Panc1 (cell line): ENCODE measurements around the gene RNASEH2A. TPM values are rescaled to one million over a fixed set of nuclear protein-coding genes. Genes with fewer than 3 reads are reported as not detected.

Experiments
- ATAC-seq: fragments of 200-7000 bp; cut with Tn5 transposase; 2 replicates; pipeline ENCODE4 v1.9.1; 2020; ENCODE audit warnings: mild to moderate bottlenecking, moderate library complexity
- BruUV-seq: library from RNA; stranded (reverse); fragments of 400-500 nt; replicated peaks from 2 replicates; lab custom pipeline; 2021; lab: Mats Ljungman, UMichigan
- CTCF ChIA-PET: fragments of 300-600 bp; sonication (Branson Sonifier 250); formaldehyde crosslinking; loops from one replicate; lab custom pipeline; 2022; ENCODE audit warnings: antibody characterized with exemption; lab: Charles Lee
- POLR2A ChIA-PET: fragments of 300-600 bp; sonication (Branson Sonifier 250); formaldehyde crosslinking; loops from one replicate; lab custom pipeline; 2022; ENCODE audit warnings: antibody characterized with exemption; lab: Charles Lee
- DNase-seq: peaks from one replicate; pipeline ENCODE4 v3.0.0-alpha.2; 2010; ENCODE audit warnings: low read depth, low spot score
- H3K27ac ChIP-seq: 2 replicates; pipeline ENCODE4 v1.5.1; 2011; ENCODE audit warnings: mild to moderate bottlenecking, low read length, inconsistent platforms
- H3K27me3 ChIP-seq: fragments of 200-500 bp; sonication (Bioruptor generic); 2 replicates; pipeline ENCODE4 v1.6.0; 2014; ENCODE audit warnings: low read length, inconsistent platforms; ENCODE audit not compliant: control insufficient read depth, insufficient read depth
- H3K36me3 ChIP-seq: fragments of 200-500 bp; sonication (Bioruptor generic); 2 replicates; pipeline ENCODE4 v1.5.1; 2014; ENCODE audit warnings: inconsistent platforms, mild to moderate bottlenecking, low read length, moderate library complexity; ENCODE audit not compliant: control insufficient read depth, insufficient read depth
- H3K4me1 ChIP-seq: 2 replicates; pipeline ENCODE4 v1.5.1; 2011; ENCODE audit warnings: inconsistent platforms, mild to moderate bottlenecking, low read length, moderate library complexity; ENCODE audit not compliant: control insufficient read depth, insufficient read depth
- H3K4me3 ChIP-seq, 2 experiments: 2 replicates each; pipeline ENCODE4 v1.5.1; 2011 to 2012; ENCODE audit warnings: low read depth in 2 of 2, low read length in 2 of 2, mild to moderate bottlenecking in 2 of 2, inconsistent platforms in 1 of 2, moderate library complexity in 1 of 2
- H3K9me3 ChIP-seq: fragments of 200-500 bp; sonication (Bioruptor generic); 2 replicates; pipeline ENCODE4 v1.5.1; 2014; ENCODE audit warnings: low read depth, mild to moderate bottlenecking, inconsistent platforms, low read length, moderate library complexity; ENCODE audit not compliant: control insufficient read depth, insufficient read depth
- CTCF ChIP-seq: fragments of 450-650 bp; IDR thresholded peaks from 2 replicates; pipeline ENCODE4 v1.5.1; 2017; ENCODE audit warnings: mild to moderate bottlenecking
- POLR2AphosphoS5 ChIP-seq: IDR thresholded peaks from 2 replicates; pipeline ENCODE4 v1.6.1; 2012; ENCODE audit warnings: mild to moderate bottlenecking, low read depth, low read length, moderate library complexity
- REST ChIP-seq, 2 experiments: IDR thresholded peaks; 2 replicates each; pipeline ENCODE4 v1.6.1; 2011 to 2012; ENCODE audit warnings: low read depth in 2 of 2, control low read depth in 1 of 2, low read length in 1 of 2, mild to moderate bottlenecking in 1 of 2, moderate library complexity in 1 of 2; ENCODE audit not compliant: insufficient read depth in 1 of 2
- SIN3A ChIP-seq: IDR thresholded peaks from 2 replicates; pipeline ENCODE4 v1.6.1; 2012; ENCODE audit warnings: low read depth, mild to moderate bottlenecking, low read length, moderate library complexity, borderline replicate concordance; ENCODE audit not compliant: insufficient read depth
- TCF7L2 ChIP-seq: IDR thresholded peaks from 2 replicates; pipeline ENCODE4 v1.6.1; 2011; ENCODE audit warnings: mild to moderate bottlenecking, low read depth, low read length, inconsistent platforms
- in situ Hi-C: cut with HindIII; loops from 2 replicates; pipeline ENCODE4 v1.10.0; 2016; ENCODE audit warnings: low sequenced_read_pairs, low pct_unique_long_range_greater_than_20kb
- intact Hi-C: fragments of 100-400 bp; cut with micrococcal nuclease; formaldehyde crosslinking; loops from one replicate; pipeline ENCODE4 v1.10.0; 2022; ENCODE audit not compliant: unreplicated experiment
- total RNA-seq: library from RNA; stranded (reverse); gene quantifications from one replicate; pipeline ENCODE4 v1.2.1, GENCODE V29; 2021; ENCODE audit not compliant: unreplicated experiment

The RNASEH2A gene
- total RNA-seq, 1 experiment from 2014 or later, result 44.9 TPM

- H3K27me3 ChIP-seq, result no peaks in the 10 kb centered on the region; the same call in 1 of the 2 replicates
- CTCF ChIA-PET, result no interaction called here
- no peak for TF ChIP-seq TCF7L2
- no peak for TF ChIP-seq SIN3A
- TF ChIP-seq REST (IDR thresholded peaks at IDR 0.05; ENCODE audit: insufficient read depth in 1 of 2, low read depth in 2 of 2, low read length in 1 of 2), result no peak
- no peak for TF ChIP-seq POLR2AphosphoS5
- no peak for TF ChIP-seq CTCF
- POLR2A ChIA-PET, result no interaction called here
- no peaks in the 10 kb centered on the region; the same call in 1 of the 2 replicates for H3K36me3 ChIP-seq
- in situ Hi-C loops, result no loop called here
- ATAC-seq (no peak), DNase-seq (no peak)
- intact Hi-C loops, result no loop called here
- peak within 1 kb of the TSS; percentile 57 to 58 for H3K4me3 ChIP-seq
- no peaks in the 10 kb centered on the region for H3K9me3 ChIP-seq
- no TSS peak for BruUV-seq
- peaks cover 4% of the 10 kb centered on the region for H3K4me1 ChIP-seq
- H3K27ac ChIP-seq, result peak within 1 kb of the TSS; percentile 12; the same call in 1 of the 2 replicates
Measured at GRCh38 chr19:12834566-12834943, 28.2 kb downstream of the RNASEH2A start, which contains the start of gene RTBDN. TSS of gene RTBDN (minus strand) at chr19:12834579. CDS start at chr19:12829979, 4,600 bp downstream.

GRCh38 chr19:12834976-12835757 lies 28.8 kb downstream of the RNASEH2A start:
- Histone ChIP-seq H3K27ac (peak overlapping the region; percentile 12; the same call in 1 of the 2 replicates), H3K4me1 (peaks cover 4% of the 10 kb centered on the region), H3K27me3 (no peaks in the 10 kb centered on the region; the same call in 1 of the 2 replicates), H3K9me3 (no peaks in the 10 kb centered on the region), H3K36me3 (no peaks in the 10 kb centered on the region; the same call in 1 of the 2 replicates), H3K4me3 (peak overlapping the region; percentile 39 to 58)
- intact Hi-C loops (no loop called here), in situ Hi-C loops (no loop called here)
- DNase-seq (no peak), ATAC-seq (peak; percentile 36; the same call in 1 of the 2 replicates)
- ChIA-PET POLR2A (no interaction called here), CTCF (interaction anchor here (0.5 kb wide), 1 partner anchor 42 kb away, joined by 3 read pairs; no protein-coding TSS in a partner anchor)
- no peak for TF ChIP-seq POLR2AphosphoS5
- no TSS peak for BruUV-seq

GRCh38 chr19:12836529-12836863 lies 30.1 kb downstream of the RNASEH2A start:
- in situ Hi-C loops, result no loop called here
- no peak for ATAC-seq
- H3K9me3 ChIP-seq, result no peaks in the 10 kb centered on the region
- no peak for DNase-seq
- no peak for TF ChIP-seq SIN3A
- no peak for TF ChIP-seq POLR2AphosphoS5
- no peak overlapping the region for H3K27ac ChIP-seq
- no TSS peak for BruUV-seq
- ChIA-PET CTCF (no interaction called here), POLR2A (no interaction called here)
- H3K27me3 ChIP-seq, result no peaks in the 10 kb centered on the region; the same call in 1 of the 2 replicates
- peaks cover 4% of the 10 kb centered on the region for H3K4me1 ChIP-seq
- intact Hi-C loops, result no loop called here
- peak overlapping the region; percentile 39 to 58; a peak in 3 of 4 replicates for H3K4me3 ChIP-seq
- H3K36me3 ChIP-seq, result no peaks in the 10 kb centered on the region; the same call in 1 of the 2 replicates
